GM13977 (cell line): ENCODE measurements around the gene ACADL.

ENCODE experiments used
- DNase-seq: peaks from one replicate; pipeline ENCODE4 v3.0.0; 2012; ENCODE audit warnings: low spot score
- CTCF ChIP-seq: IDR thresholded peaks from 2 replicates; pipeline ENCODE4 v1.5.1; 2012; ENCODE audit warnings: mild to moderate bottlenecking, control low read depth; ENCODE audit not compliant: insufficient read depth; ENCODE audit errors: extremely low read depth, missing control alignments
- in situ Hi-C: fragments of 300-500 bp; cut with MboI; formaldehyde crosslinking; loops from one replicate; pipeline ENCODE4 v1.12.0; 2022; ENCODE audit warnings: low sequenced_read_pairs, low pct_unique_long_range_greater_than_20kb, mixed read lengths, inconsistent platforms; ENCODE audit not compliant: unreplicated experiment

Gene ACADL

GRCh38 chr2:210174086-210174485 lies 51.2 kb downstream of the ACADL start:
- in situ Hi-C loops, result no loop called here
- no peak for DNase-seq
- no peak for TF ChIP-seq CTCF

GRCh38 chr2:210172219-210172575 lies 53.0 kb downstream of the ACADL start:
- DNase-seq, result no peak
- TF ChIP-seq CTCF, result no peak

GRCh38 chr2:210171309-210172218 lies 53.7 kb downstream of the ACADL start, which contains the start of gene KANSL1L:
Gene KANSL1L (minus strand): TSS chr2:210171409. CDS start chr2:210154582, 16,827 bp downstream.
- no peak for TF ChIP-seq CTCF
- DNase-seq, result peak; percentile 92
- in situ Hi-C loops, result no loop called here

More at GRCh38 chr2:210172219-210172575, 53.0 kb downstream of the ACADL start:
- in situ Hi-C loops, result no loop called here

- in situ Hi-C loops, result no loop called here
Observed at GRCh38 chr2:210170446-210171303, 54.6 kb downstream of the ACADL start.

GRCh38 chr2:210170196-210170445 lies 55.1 kb downstream of the ACADL start:
- in situ Hi-C loops, result no loop called here
- DNase-seq, result no peak
- TF ChIP-seq CTCF, result no peak

More at GRCh38 chr2:210170446-210171303, 54.6 kb downstream of the ACADL start:
- peak; percentile 91 for DNase-seq
- TF ChIP-seq CTCF, result no peak

- DNase-seq, result peak; percentile 51
- no peak for TF ChIP-seq CTCF
- in situ Hi-C loops, result no loop called here
Observed at GRCh38 chr2:210169516-210170195, 55.6 kb downstream of the ACADL start.
